Activated CD8-positive, alpha-beta memory T cell treated with anti-CD3 and anti-CD28 coated beads, Interleukin-2, amount 50 U/mL, for 24 hours (primary cell): ENCODE data around the gene ARHGEF6.

Source experiments
- DNase-seq: peaks from one replicate; pipeline ENCODE4 v3.0.0-alpha.2; 2020; ENCODE audit errors: extremely low read depth

Gene ARHGEF6

GRCh38 chrX:136745215-136746173 is 35.2 kb downstream of the ARHGEF6 start:
- no peak for DNase-seq

GRCh38 chrX:136742721-136743379 is 37.9 kb downstream of the ARHGEF6 start:
- DNase-seq = no peak

- no peak for DNase-seq
Measured at GRCh38 chrX:136738049-136738729, 42.5 kb downstream of the ARHGEF6 start.

GRCh38 chrX:136736690-136737089 is 44.0 kb downstream of the ARHGEF6 start:
- DNase-seq = no peak

- DNase-seq = no peak
Measured at GRCh38 chrX:136735601-136736000, 45.1 kb downstream of the ARHGEF6 start.

- DNase-seq = no peak
Measured at GRCh38 chrX:136733613-136734012, 47.1 kb downstream of the ARHGEF6 start.

GRCh38 chrX:136731798-136732197 is 48.9 kb downstream of the ARHGEF6 start:
- no peak for DNase-seq

- DNase-seq = no peak
Measured at GRCh38 chrX:136731207-136731782, 49.4 kb downstream of the ARHGEF6 start.

- no peak for DNase-seq
Measured at GRCh38 chrX:136728393-136728792, 52.3 kb downstream of the ARHGEF6 start.

- DNase-seq = no peak
Measured at GRCh38 chrX:136725441-136726104, 55.2 kb downstream of the ARHGEF6 start.

- no peak for DNase-seq
Measured at GRCh38 chrX:136718091-136718490, 62.6 kb downstream of the ARHGEF6 start.

- no peak for DNase-seq
Measured at GRCh38 chrX:136714626-136715599, 65.8 kb downstream of the ARHGEF6 start.

GRCh38 chrX:136712650-136713310 is 68.0 kb downstream of the ARHGEF6 start:
- DNase-seq = no peak

GRCh38 chrX:136711147-136711546 is 69.6 kb downstream of the ARHGEF6 start:
- no peak for DNase-seq

- no peak for DNase-seq
Measured at GRCh38 chrX:136710325-136710951, 70.3 kb downstream of the ARHGEF6 start.

- no peak for DNase-seq
Measured at GRCh38 chrX:136708348-136708747, 72.4 kb downstream of the ARHGEF6 start.

- DNase-seq = no peak
Measured at GRCh38 chrX:136697156-136697555, 83.6 kb downstream of the ARHGEF6 start.

GRCh38 chrX:136694431-136695087 is 86.2 kb downstream of the ARHGEF6 start:
- DNase-seq = no peak

- DNase-seq = no peak
Measured at GRCh38 chrX:136692271-136692670, 88.5 kb downstream of the ARHGEF6 start.
